ENCODE results near the gene MPRIP. TPM values are rescaled to one million over a fixed set of nuclear protein-coding genes. Genes with fewer than 3 reads are reported as not detected.
"Not testable (repeated sequence)": the region's sequence is repeated elsewhere in the genome, so short reads cannot be mapped to it uniquely, and the experiment has no call there.

Gene MPRIP
- polyA plus RNA-seq, 1 donor = 205 TPM

GRCh38 chr17:17183744-17184143 is 141.5 kb downstream of the MPRIP start:
- DNase-seq (ENCODE audit: low read depth) = no peak

- not testable (repeated sequence) for DNase-seq (ENCODE audit: low read depth)
Observed at GRCh38 chr17:17184985-17185757, 142.9 kb downstream of the MPRIP start.

- DNase-seq (ENCODE audit: low read depth) = no peak
Observed at GRCh38 chr17:17186051-17186450, 143.8 kb downstream of the MPRIP start.

GRCh38 chr17:17186551-17187505 is 144.6 kb downstream of the MPRIP start:
- no peak for DNase-seq (ENCODE audit: low read depth)

- no peak for DNase-seq (ENCODE audit: low read depth)
Observed at GRCh38 chr17:17188586-17188985, 146.3 kb downstream of the MPRIP start.

- no peak for DNase-seq (ENCODE audit: low read depth)
Observed at GRCh38 chr17:17189559-17189958, 147.3 kb downstream of the MPRIP start.

GRCh38 chr17:17190188-17190587 is 147.9 kb downstream of the MPRIP start:
- DNase-seq (ENCODE audit: low read depth) = no peak

- no peak for DNase-seq (ENCODE audit: low read depth)
Observed at GRCh38 chr17:17191346-17191792, 149.1 kb downstream of the MPRIP start.

- no peak for DNase-seq (ENCODE audit: low read depth)
Observed at GRCh38 chr17:17191961-17192381, 149.7 kb downstream of the MPRIP start.

GRCh38 chr17:17195466-17195865 is 153.2 kb downstream of the MPRIP start:
- DNase-seq (ENCODE audit: low read depth) = not testable (repeated sequence)

- no peak for DNase-seq (ENCODE audit: low read depth)
Observed at GRCh38 chr17:17196776-17197175, 154.5 kb downstream of the MPRIP start.

- no peak for DNase-seq (ENCODE audit: low read depth)
Observed at GRCh38 chr17:17198281-17198680, 156.0 kb downstream of the MPRIP start.

GRCh38 chr17:17200311-17200710 is 158.1 kb downstream of the MPRIP start:
- DNase-seq (ENCODE audit: low read depth) = no peak

- no peak for DNase-seq (ENCODE audit: low read depth)
Observed at GRCh38 chr17:17200831-17201230, 158.6 kb downstream of the MPRIP start.

- no peak for DNase-seq (ENCODE audit: low read depth)
Observed at GRCh38 chr17:17201271-17201670, 159.0 kb downstream of the MPRIP start.

GRCh38 chr17:17201907-17202306 is 159.7 kb downstream of the MPRIP start:
- DNase-seq (ENCODE audit: low read depth) = no peak

- no peak for DNase-seq (ENCODE audit: low read depth)
Observed at GRCh38 chr17:17203173-17203730, 161.0 kb downstream of the MPRIP start.

GRCh38 chr17:17204041-17204591 is 161.9 kb downstream of the MPRIP start:
- no peak for DNase-seq (ENCODE audit: low read depth)

GRCh38 chr17:17204635-17205231 is 162.5 kb downstream of the MPRIP start:
- no peak for DNase-seq (ENCODE audit: low read depth)

- DNase-seq (ENCODE audit: low read depth) = no peak
Observed at GRCh38 chr17:17205368-17206123, 163.3 kb downstream of the MPRIP start.

All from forelimb muscle (tissue), 1 donor.